Stimulated activated CD4-positive, alpha-beta T cell treated with anti-CD3 and anti-CD28 coated beads, Interleukin-1b, Interleukin-23, amount 100 ng/mL, for 48 hours (primary cell): ENCODE measurements around the gene FLRT2.

Experiments
- DNase-seq: peaks from one replicate; pipeline ENCODE4 v3.0.0-alpha.2; 2020

The FLRT2 gene

GRCh38 chr14:85565862-85566296 is 35.9 kb downstream of the FLRT2 start:
- no peak for DNase-seq

- DNase-seq: no peak
Measured at GRCh38 chr14:85566603-85567002, 36.7 kb downstream of the FLRT2 start.

- DNase-seq: no peak
Measured at GRCh38 chr14:85572011-85572410, 42.1 kb downstream of the FLRT2 start.

GRCh38 chr14:85572845-85573244 is 42.9 kb downstream of the FLRT2 start:
- DNase-seq: no peak

- no peak for DNase-seq
Measured at GRCh38 chr14:85573406-85573805, 43.5 kb downstream of the FLRT2 start.

GRCh38 chr14:85574853-85575616 is 45.1 kb downstream of the FLRT2 start:
- DNase-seq: no peak

GRCh38 chr14:85575617-85575898 is 45.6 kb downstream of the FLRT2 start:
- no peak for DNase-seq

GRCh38 chr14:85576218-85576617 is 46.3 kb downstream of the FLRT2 start:
- no peak for DNase-seq

- DNase-seq: no peak
Measured at GRCh38 chr14:85576848-85577542, 47.1 kb downstream of the FLRT2 start.

- no peak for DNase-seq
Measured at GRCh38 chr14:85577543-85578114, 47.7 kb downstream of the FLRT2 start.

- no peak for DNase-seq
Measured at GRCh38 chr14:85578357-85578756, 48.4 kb downstream of the FLRT2 start.

GRCh38 chr14:85578930-85579329 is 49.0 kb downstream of the FLRT2 start:
- DNase-seq: no peak

GRCh38 chr14:85579942-85580341 is 50.0 kb downstream of the FLRT2 start:
- no peak for DNase-seq

GRCh38 chr14:85580536-85581140 is 50.7 kb downstream of the FLRT2 start:
- DNase-seq: no peak

- no peak for DNase-seq
Measured at GRCh38 chr14:85581691-85582090, 51.7 kb downstream of the FLRT2 start.

GRCh38 chr14:85583380-85583779 is 53.4 kb downstream of the FLRT2 start:
- no peak for DNase-seq

GRCh38 chr14:85584481-85584880 is 54.5 kb downstream of the FLRT2 start:
- DNase-seq: no peak

- DNase-seq: no peak
Measured at GRCh38 chr14:85587151-85587711, 57.3 kb downstream of the FLRT2 start.

- no peak for DNase-seq
Measured at GRCh38 chr14:85590784-85591183, 60.8 kb downstream of the FLRT2 start.

GRCh38 chr14:85594217-85594616 is 64.3 kb downstream of the FLRT2 start:
- no peak for DNase-seq

- no peak for DNase-seq
Measured at GRCh38 chr14:85595981-85596380, 66.0 kb downstream of the FLRT2 start.

- no peak for DNase-seq
Measured at GRCh38 chr14:85596562-85596961, 66.6 kb downstream of the FLRT2 start.

GRCh38 chr14:85597701-85598100 is 67.8 kb downstream of the FLRT2 start:
- DNase-seq: no peak

- DNase-seq: no peak
Measured at GRCh38 chr14:85599939-85600338, 70.0 kb downstream of the FLRT2 start.
